SU-DHL-6 (cell line): ENCODE results near the gene PPP1R3D.

Experiments used
- CTCF ChIP-seq: fragments of 200-600 bp; sonication (generic); IDR thresholded peaks from one replicate; pipeline ENCODE4 v1.5.1; 2017; ENCODE audit warnings: antibody characterized with exemption, mild to moderate bottlenecking, low read length, moderate library complexity; ENCODE audit not compliant: insufficient read depth, poor library complexity, severe bottlenecking
- EZH2phosphoT487 ChIP-seq: fragments of 200-600 bp; sonication (generic), shearing (Covaris generic); conservative IDR thresholded peaks from 2 replicates; pipeline ENCODE4 v1.6.1; 2018; ENCODE audit warnings: mild to moderate bottlenecking, antibody characterized with exemption, low read length, moderate library complexity, mixed read lengths

GRCh38 chr20:59940129-59940955, at the start of gene PPP1R3D, which contains the start of gene FAM217B:
- TF ChIP-seq CTCF (no peak), EZH2phosphoT487 (no peak)
